ENCODE data around the gene C9orf50. TPM values are rescaled to one million over a fixed set of nuclear protein-coding genes. Genes with fewer than 3 reads are reported as not detected.

C9orf50 gene
- total RNA-seq (2022; extraction: Qiagen RNA extraction; ENCODE audit: low read depth) = 0.08 TPM in 1 of 5 replicates, not detected in the others

DNA sequence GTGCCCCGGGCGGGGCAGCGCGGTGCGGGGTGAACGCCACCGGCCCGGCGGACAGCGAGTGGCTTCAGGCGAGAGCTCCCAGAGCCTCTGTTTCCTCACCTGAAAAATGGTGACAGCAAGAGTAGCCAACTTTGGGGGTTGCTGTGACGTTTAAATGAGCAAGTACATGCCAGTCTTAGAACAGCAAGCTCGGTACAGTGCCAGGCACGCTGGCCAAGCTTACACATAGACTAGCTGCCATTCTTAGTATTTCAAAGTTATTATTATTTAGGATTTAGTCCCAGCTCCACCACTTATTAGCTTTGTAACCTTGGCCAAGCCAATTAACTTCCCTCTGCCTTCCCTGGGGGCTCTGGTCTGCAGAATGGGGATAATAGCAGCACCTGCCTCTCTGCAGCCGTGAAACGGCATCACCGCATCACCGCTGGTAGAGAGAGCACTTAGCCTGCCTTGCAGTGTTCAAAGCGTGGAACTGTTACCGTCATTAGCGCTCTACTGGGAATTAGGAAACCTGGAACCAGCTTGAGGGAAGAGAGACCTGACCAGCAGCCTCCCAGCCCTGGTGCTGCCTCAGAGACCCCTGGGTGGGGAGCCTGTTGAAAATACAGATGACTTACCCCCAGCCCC is at the start of gene C9orf50:
TSS of gene C9orf50 (minus strand) at position 433 of the 627 bp plus-strand sequence. CDS start 527 bp downstream, outside the sequence.

DNA sequence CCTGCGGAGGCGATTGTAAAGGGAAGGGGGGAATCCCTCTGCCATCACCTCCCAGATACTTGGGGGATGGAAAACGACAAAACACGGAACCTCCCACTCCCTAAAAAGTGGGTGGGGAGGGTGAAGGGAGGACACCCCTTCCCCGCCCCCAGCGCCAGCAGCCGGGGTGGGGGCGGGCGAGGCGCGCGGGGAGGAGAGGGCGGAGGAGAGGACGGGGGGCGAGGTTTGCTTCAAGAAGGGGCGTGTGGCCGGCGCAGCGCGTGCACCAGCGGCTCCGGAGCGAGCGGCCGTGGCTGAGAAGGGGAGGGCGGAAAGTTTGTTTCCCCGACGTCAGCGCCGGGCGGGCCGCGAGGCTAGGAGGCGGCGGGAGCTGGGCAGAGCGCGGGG is 44.5 kb upstream of the C9orf50 start, which contains the start of gene PRRX2:
TSS of gene PRRX2 (plus strand) at position 259 of the 387 bp plus-strand sequence. CDS start 221 bp downstream, outside the sequence.

GRCh38 chr9:129641750-129642585 is 21.1 kb upstream of the C9orf50 start, which contains the start of gene ASB6:
Gene ASB6, minus strand, starts transcription at chr9:129642151. Its CDS starts 152 bp downstream, at chr9:129641999.

GRCh38 chr9:129626079-129626624 is 5.3 kb upstream of the C9orf50 start, which contains the start of gene NTMT1:
Gene NTMT1, plus strand, starts transcription at chr9:129626163. Its CDS starts 6,541 bp downstream, at chr9:129632704.

Other genes starting within 250 kb of the C9orf50 start
- gene NTMT1, start 5.1 kb upstream of the C9orf50 start, total RNA-seq (2022; extraction: Qiagen RNA extraction; ENCODE audit: low read depth) = 91.2 to 107 TPM (median 95.0 TPM) in 5 replicates
- 22.0 to 25.5 TPM (median 24.9 TPM) in 5 replicates for gene ASB6, start 21.1 kb upstream of the C9orf50 start, total RNA-seq (2022; extraction: Qiagen RNA extraction; ENCODE audit: low read depth)
- 2.8 to 7.8 TPM (median 5.9 TPM) in 5 replicates for gene PRRX2, start 44.5 kb upstream of the C9orf50 start, total RNA-seq (2022; extraction: Qiagen RNA extraction; ENCODE audit: low read depth)
- gene PTGES, start 131.9 kb upstream of the C9orf50 start, total RNA-seq (2022; extraction: Qiagen RNA extraction; ENCODE audit: low read depth) = 91.3 to 105 TPM (median 100 TPM) in 5 replicates
- 21.3 to 26.1 TPM (median 24.7 TPM) in 5 replicates for gene TOR1B, start 182.1 kb upstream of the C9orf50 start, total RNA-seq (2022; extraction: Qiagen RNA extraction; ENCODE audit: low read depth)
- 57.3 to 66.4 TPM (median 65.0 TPM) in 5 replicates for gene TOR1A, start 203.0 kb upstream of the C9orf50 start, total RNA-seq (2022; extraction: Qiagen RNA extraction; ENCODE audit: low read depth)
- gene C9orf78, start 214.2 kb upstream of the C9orf50 start, total RNA-seq (2022; extraction: Qiagen RNA extraction; ENCODE audit: low read depth) = 47.8 to 58.0 TPM (median 52.0 TPM) in 5 replicates
- gene USP20, start 214.4 kb upstream of the C9orf50 start, total RNA-seq (2022; extraction: Qiagen RNA extraction; ENCODE audit: low read depth) = 5.3 to 6.3 TPM (median 5.6 TPM) in 5 replicates

All from A549 treated with DMSO at 1 μM for 4 hours (cell line).